Neuronal stem cell (in vitro differentiated cells): ENCODE data around the gene PCSK5.

Experiments
- DNase-seq: peaks from one replicate; pipeline ENCODE4 v3.0.0-alpha.2; 2013; ENCODE audit warnings: low spot score
- H2AFZ ChIP-seq: one replicate; pipeline ENCODE4 v1.6.1; 2013; ENCODE audit warnings: mild to moderate bottlenecking, low read length, inconsistent platforms
- H2AK5ac ChIP-seq: 2 replicates; pipeline ENCODE4 v1.6.1; 2013; ENCODE audit warnings: low read depth, mild to moderate bottlenecking, inconsistent platforms, low read length, moderate library complexity, mixed read lengths
- H2BK120ac ChIP-seq: 2 replicates; pipeline ENCODE4 v1.6.1; 2013; ENCODE audit warnings: low read depth, mild to moderate bottlenecking, inconsistent platforms, low read length, moderate library complexity, mixed read lengths
- H2BK12ac ChIP-seq: one replicate; pipeline ENCODE4 v1.6.1; 2013; ENCODE audit warnings: low read length, inconsistent platforms
- H2BK15ac ChIP-seq: 2 replicates; pipeline ENCODE4 v1.6.1; 2013; ENCODE audit warnings: mild to moderate bottlenecking, low read length, inconsistent platforms, mixed read lengths
- H2BK5ac ChIP-seq: one replicate; pipeline ENCODE4 v1.6.1; 2013; ENCODE audit warnings: inconsistent platforms, mild to moderate bottlenecking, low read length, moderate library complexity
- H3K14ac ChIP-seq: one replicate; pipeline ENCODE4 v1.6.1; 2013; ENCODE audit warnings: low read length, inconsistent platforms
- H3K18ac ChIP-seq: 2 replicates; pipeline ENCODE4 v1.6.1; 2013; ENCODE audit warnings: low read length, inconsistent platforms
- H3K23ac ChIP-seq: 2 replicates; pipeline ENCODE4 v1.6.1; 2013; ENCODE audit warnings: low read depth, mild to moderate bottlenecking, mixed read lengths, low read length, inconsistent platforms; ENCODE audit not compliant: poor library complexity
- H3K27ac ChIP-seq: replicated peaks from 3 replicates; pipeline ENCODE4 v1.5.1; 2013; ENCODE audit warnings: low read length, inconsistent platforms
- H3K27me3 ChIP-seq, 3 experiments: 2 replicates each; pipeline ENCODE4 v1.6.1; 2013; ENCODE audit warnings: low read length in 3 of 3, mild to moderate bottlenecking in 2 of 3, inconsistent platforms in 1 of 3, low read depth in 1 of 3, mixed read lengths in 1 of 3, moderate library complexity in 1 of 3; ENCODE audit not compliant: control insufficient read depth in 3 of 3, insufficient read depth in 3 of 3
- H3K36me3 ChIP-seq, 2 donors: replicated peaks in 1 of 2; 2 replicates each; pipeline ENCODE4 v1.6.1; 2013; ENCODE audit warnings: low read length in 2 of 2; ENCODE audit not compliant: control insufficient read depth in 2 of 2, insufficient read depth in 2 of 2
- H3K4ac ChIP-seq: 2 replicates; pipeline ENCODE4 v1.6.1; 2013; ENCODE audit warnings: inconsistent platforms, mild to moderate bottlenecking, low read length, moderate library complexity
- H3K4me1 ChIP-seq, 2 donors: 1 replicate in 1 of 2; 2 replicates in 1 of 2; pipeline ENCODE4 v1.6.1; 2013; ENCODE audit warnings: low read length in 2 of 2, low read depth in 1 of 2; ENCODE audit not compliant: control insufficient read depth in 2 of 2, insufficient read depth in 1 of 2
- H3K4me2 ChIP-seq: one replicate; pipeline ENCODE4 v1.6.1; 2013; ENCODE audit warnings: mild to moderate bottlenecking, low read length, inconsistent platforms; ENCODE audit not compliant: insufficient read depth, poor library complexity, severe bottlenecking
- H3K4me3 ChIP-seq, 2 donors: 2 replicates each; pipeline ENCODE4 v1.5.1; 2013; ENCODE audit warnings: low read length in 2 of 2, mild to moderate bottlenecking in 2 of 2, inconsistent platforms in 1 of 2, moderate library complexity in 1 of 2
- H3K79me1 ChIP-seq: one replicate; pipeline ENCODE4 v1.6.1; 2013; ENCODE audit warnings: low read depth, mild to moderate bottlenecking, inconsistent platforms, low read length, moderate library complexity
- H3K9ac ChIP-seq: one replicate; pipeline ENCODE4 v1.6.1; 2013; ENCODE audit warnings: mild to moderate bottlenecking, low read depth, low read length, inconsistent platforms; ENCODE audit not compliant: poor library complexity
- H3K9me3 ChIP-seq, 2 donors: replicated peaks in 1 of 2; 2 replicates each; pipeline versions ENCODE3 to v1.6.1; 2013; ENCODE audit warnings: low read length in 2 of 2, mild to moderate bottlenecking in 2 of 2, inconsistent platforms in 1 of 2, low read depth in 1 of 2, mixed read lengths in 1 of 2, moderate library complexity in 1 of 2; ENCODE audit not compliant: control insufficient read depth in 2 of 2, insufficient read depth in 1 of 2
- H4K8ac ChIP-seq: one replicate; pipeline ENCODE4 v1.6.1; 2013; ENCODE audit warnings: low read depth, mild to moderate bottlenecking, inconsistent platforms, low read length, moderate library complexity
- H4K91ac ChIP-seq: one replicate; pipeline ENCODE4 v1.6.1; 2013; ENCODE audit warnings: low read length, low read depth, mild to moderate bottlenecking, inconsistent platforms; ENCODE audit not compliant: poor library complexity
- WGBS, 2 donors: extraction: QIAGEN DNeasy Blood & Tissue Kit; methylation state at CpG; one replicate each; pipeline ENCODE4 v1.1.7; 2013; ENCODE audit warnings: missing lambda C conversion rate in 2 of 2, mixed read lengths in 1 of 2; ENCODE audit not compliant: insufficient read length in 2 of 2, insufficient replicate concordance in 1 of 2; ENCODE audit errors: extremely low coverage in 2 of 2; 5-methylcytosine and 5-hydroxymethylcytosine counted together

PCSK5 gene

GRCh38 chr9:75876999-75877640, 13.4 kb upstream of the PCSK5 start:
- DNase-seq: no peak
- Histone ChIP-seq H3K23ac (no peak overlapping the region), H3K14ac (no peak overlapping the region), H3K18ac (no peak overlapping the region), H3K4me1 (no peaks in the 10 kb centered on the region), H3K9me3 (no peaks in the 10 kb centered on the region), H2AFZ (no peak overlapping the region), H3K27ac (no peak overlapping the region), H2BK5ac (no peak overlapping the region), H2BK120ac (no peak overlapping the region), H4K8ac (no peak overlapping the region), H3K4me2 (no peak overlapping the region), H2BK12ac (no peak overlapping the region), H3K27me3 (peaks cover 0 to 4% (median 0%) of the 10 kb centered on the region in 3 experiments), H3K36me3 (no peaks in the 10 kb centered on the region), H3K4ac (no peak overlapping the region), H3K4me3 (no peak overlapping the region), H3K79me1 (no peaks in the 10 kb centered on the region), H4K91ac (no peak overlapping the region), H2AK5ac (no peak overlapping the region), H3K9ac (no peak overlapping the region), H2BK15ac (no peak overlapping the region)
- WGBS, 2 donors: no CpG with 5 or more reads among the region's 11 CpGs

- no peak overlapping the region for H3K4me2 ChIP-seq
- no peak overlapping the region for H3K18ac ChIP-seq
- H2BK12ac ChIP-seq: no peak overlapping the region
- H3K27me3 ChIP-seq: peaks cover 0 to 4% (median 0%) of the 10 kb centered on the region in 3 experiments
- no peak overlapping the region for H3K14ac ChIP-seq
- no peaks in the 10 kb centered on the region for H3K9me3 ChIP-seq
- H2BK120ac ChIP-seq: no peak overlapping the region
- no peak overlapping the region for H2BK15ac ChIP-seq
- no peak for DNase-seq
- no peak overlapping the region for H4K91ac ChIP-seq
- H2BK5ac ChIP-seq: no peak overlapping the region
- H3K9ac ChIP-seq: no peak overlapping the region
- H3K4me3 ChIP-seq: no peak overlapping the region
- no peak overlapping the region for H4K8ac ChIP-seq
- H3K4me1 ChIP-seq: no peaks in the 10 kb centered on the region
- H3K36me3 ChIP-seq: no peaks in the 10 kb centered on the region
- no peak overlapping the region for H3K4ac ChIP-seq
- H3K79me1 ChIP-seq: no peaks in the 10 kb centered on the region
- H2AFZ ChIP-seq: no peak overlapping the region
- H3K23ac ChIP-seq: no peak overlapping the region
- no peak overlapping the region for H2AK5ac ChIP-seq
- no peak overlapping the region for H3K27ac ChIP-seq
- no CpG with 5 or more reads among the region's 2 CpGs for WGBS, 2 donors
These were observed 12.0 kb upstream of the PCSK5 start for GRCh38 chr9:75878488-75878860.

- Histone ChIP-seq H2BK5ac (no peak overlapping the region), H3K4me2 (no peak overlapping the region), H4K91ac (no peak overlapping the region), H3K18ac (no peak overlapping the region), H3K4me3 (no peak overlapping the region), H2AFZ (no peak overlapping the region), H3K9ac (no peak overlapping the region), H2BK12ac (no peak overlapping the region), H3K4ac (no peak overlapping the region), H3K4me1 (no peaks in the 10 kb centered on the region), H2AK5ac (no peak overlapping the region), H3K23ac (no peak overlapping the region), H3K9me3 (no peaks in the 10 kb centered on the region), H3K27ac (no peak overlapping the region), H4K8ac (no peak overlapping the region), H2BK120ac (no peak overlapping the region), H3K36me3 (no peaks in the 10 kb centered on the region), H3K79me1 (no peaks in the 10 kb centered on the region), H3K27me3 (peaks cover 0 to 11% (median 0%) of the 10 kb centered on the region in 3 experiments), H3K14ac (no peak overlapping the region), H2BK15ac (no peak overlapping the region)
- no peak for DNase-seq
- no CpG with 5 or more reads among the region's 1 CpG for WGBS, 2 donors
These were observed 9.9 kb upstream of the PCSK5 start for GRCh38 chr9:75880618-75881017.

GRCh38 chr9:75881761-75882160, 8.7 kb upstream of the PCSK5 start:
- Histone ChIP-seq H2AK5ac (no peak overlapping the region), H3K27me3 (peaks cover 0 to 14% (median 0%) of the 10 kb centered on the region in 3 experiments), H3K9ac (no peak overlapping the region), H3K79me1 (no peaks in the 10 kb centered on the region), H3K9me3 (no peaks in the 10 kb centered on the region), H3K4me1 (no peaks in the 10 kb centered on the region), H2BK5ac (no peak overlapping the region), H3K27ac (no peak overlapping the region), H4K91ac (no peak overlapping the region), H2AFZ (no peak overlapping the region), H3K23ac (no peak overlapping the region), H2BK120ac (no peak overlapping the region), H2BK15ac (no peak overlapping the region), H3K18ac (no peak overlapping the region), H3K4ac (no peak overlapping the region), H4K8ac (no peak overlapping the region), H2BK12ac (no peak overlapping the region), H3K4me3 (no peak overlapping the region), H3K14ac (no peak overlapping the region), H3K36me3 (no peaks in the 10 kb centered on the region), H3K4me2 (no peak overlapping the region)
- no CpG with 5 or more reads among the region's 1 CpG for WGBS, 2 donors
- no peak for DNase-seq
